K562 (cell line): ENCODE data around the gene NEU1. TPM values are rescaled to one million over a fixed set of nuclear protein-coding genes. Genes with fewer than 3 reads are reported as not detected.
A peak's percentile ranks its signal among the peaks of the same experiment; 100 is the strongest.

Experiments
- BCL6 ChIP-seq: fragments of 250-450 bp; sonication (Bioruptor Pico); IDR thresholded peaks from 2 replicates; pipeline ENCODE4 v1.4.0; 2020
- BMI1 ChIP-seq: fragments of 150-350 bp; IDR thresholded peaks from 2 replicates; pipeline ENCODE4 v1.6.1; 2014; ENCODE audit warnings: low read length
- C11orf30 ChIP-seq: fragments of 450-650 bp; IDR thresholded peaks from 2 replicates; pipeline ENCODE4 v1.6.1; 2016; ENCODE audit warnings: low read depth, mild to moderate bottlenecking
- CBX3 ChIP-seq, 2 experiments: IDR thresholded peaks; 1 replicate in 1 of 2; 2 replicates in 1 of 2; pipeline ENCODE4 v1.6.1; 2012; ENCODE audit warnings: inconsistent platforms in 2 of 2, low read length in 2 of 2, borderline replicate concordance in 1 of 2, control low read depth in 1 of 2
- ETS2 ChIP-seq: IDR thresholded peaks from 2 replicates; pipeline ENCODE4 v1.6.1; 2016; ENCODE audit warnings: borderline replicate concordance, missing genetic modification characterization, mild to moderate bottlenecking, moderate library complexity, missing compliant biosample characterization; ENCODE audit not compliant: poor library complexity, severe bottlenecking
- ETV6 ChIP-seq, 3 experiments: fragments of 150-350 bp in 1 of 3; sonication (generic) in 1 of 3; formaldehyde crosslinking in 1 of 3; IDR thresholded peaks; 2 replicates each; pipeline versions ENCODE4 v1.6.1 to v1.8.0; 2014 to 2022; ENCODE audit warnings: borderline replicate concordance in 2 of 3, low read depth in 2 of 3, antibody characterized with exemption in 1 of 3, low read length in 1 of 3, mild to moderate bottlenecking in 1 of 3, missing genetic modification reagents in 1 of 3
- FOS ChIP-seq: IDR thresholded peaks from 3 replicates; pipeline ENCODE4 v1.6.1; 2011; ENCODE audit not compliant: insufficient read length; ENCODE audit errors: extremely low read depth
- GATAD2B ChIP-seq: fragments of 450-650 bp; IDR thresholded peaks from 2 replicates; pipeline ENCODE4 v1.6.1; 2017; ENCODE audit warnings: mild to moderate bottlenecking, borderline replicate concordance
- KLF16 ChIP-seq: IDR thresholded peaks from 2 replicates; pipeline ENCODE4 v1.6.1; 2016; ENCODE audit warnings: antibody characterized with exemption
- LEF1 ChIP-seq: fragments of 450-650 bp; IDR thresholded peaks from 2 replicates; pipeline ENCODE4 v1.6.1; 2016; ENCODE audit warnings: mild to moderate bottlenecking
- MBD2 ChIP-seq: sonication (generic); IDR thresholded peaks from 2 replicates; pipeline ENCODE4 v1.6.1; 2016; ENCODE audit warnings: low read depth, borderline replicate concordance
- NCOA1 ChIP-seq: fragments of 450-650 bp; IDR thresholded peaks from 2 replicates; pipeline ENCODE4 v1.6.1; 2016; ENCODE audit warnings: low read depth
- NR2C2 ChIP-seq, 2 experiments: fragments of 200-800 bp in 1 of 2; sonication (Bioruptor generic) in 1 of 2; sonication (generic) in 1 of 2; formaldehyde crosslinking in 1 of 2; IDR thresholded peaks; 2 replicates each; pipeline versions ENCODE4 v1.6.1 to v1.8.0; 2016 to 2022; ENCODE audit warnings: mild to moderate bottlenecking in 1 of 2, missing compliant biosample characterization in 1 of 2, missing genetic modification characterization in 1 of 2, missing genetic modification reagents in 1 of 2
- PHF8 ChIP-seq: fragments of 200-600 bp; sonication (generic); IDR thresholded peaks from 2 replicates; pipeline ENCODE4 v1.6.1; 2012; ENCODE audit warnings: mixed run types, mild to moderate bottlenecking, inconsistent platforms, low read length, moderate library complexity, borderline replicate concordance
- PML ChIP-seq: IDR thresholded peaks from 2 replicates; pipeline ENCODE4 v1.6.1; 2012; ENCODE audit warnings: low read length, inconsistent platforms
- POLR3A ChIP-seq: IDR thresholded peaks from 2 replicates; pipeline ENCODE4 v1.6.1; 2011; ENCODE audit warnings: borderline replicate concordance, mild to moderate bottlenecking, moderate library complexity; ENCODE audit not compliant: insufficient read length, insufficient read depth; ENCODE audit errors: extremely low read depth
- PRMT5 ChIP-seq: sonication (generic); formaldehyde crosslinking; IDR thresholded peaks from 2 replicates; pipeline ENCODE4 v1.5.0; 2020; ENCODE audit warnings: missing genetic modification reagents
- SIN3B ChIP-seq: fragments of 450-650 bp; IDR thresholded peaks from 2 replicates; pipeline ENCODE4 v1.6.1; 2017; ENCODE audit warnings: low read depth, mild to moderate bottlenecking, moderate library complexity
- SIRT6 ChIP-seq: IDR thresholded peaks from one replicate; pipeline ENCODE4 v1.6.1; 2012; ENCODE audit warnings: low read depth, mild to moderate bottlenecking, control low read depth, inconsistent platforms, low read length, moderate library complexity
- SMARCE1 ChIP-seq: fragments of 450-650 bp; IDR thresholded peaks from 2 replicates; pipeline ENCODE4 v1.7.1; 2016; ENCODE audit warnings: mild to moderate bottlenecking
- SUPT5H ChIP-seq: fragments of 450-650 bp; IDR thresholded peaks from 2 replicates; pipeline ENCODE4 v1.6.1; 2016
- XRCC3 ChIP-seq: fragments of 450-650 bp; IDR thresholded peaks from 2 replicates; pipeline ENCODE4 v1.6.1; 2017; ENCODE audit warnings: mild to moderate bottlenecking, moderate library complexity
- ZBED1 ChIP-seq: IDR thresholded peaks from 2 replicates; pipeline ENCODE4 v1.6.1; 2014
- ZNF121 ChIP-seq: sonication (generic); formaldehyde crosslinking; conservative IDR thresholded peaks from 2 replicates; pipeline ENCODE4 v1.8.0; 2022; ENCODE audit warnings: missing genetic modification reagents
- ZNF197 ChIP-seq: fragments of 200-800 bp; sonication (Bioruptor generic); IDR thresholded peaks from 2 replicates; pipeline ENCODE4 v1.6.1; 2016; ENCODE audit warnings: low read depth, missing genetic modification characterization, missing compliant biosample characterization
- ZNF766 ChIP-seq: fragments of 200-800 bp; sonication (Bioruptor generic); conservative IDR thresholded peaks from 2 replicates; pipeline ENCODE4 v1.6.1; 2016; ENCODE audit warnings: missing genetic modification characterization, missing compliant biosample characterization
- polyA plus RNA-seq, 8 experiments: library from polyadenylated mRNA; depleted of rRNA in 4 of 8; stranded (reverse) in 5 of 8; unstranded in 3 of 8; fragments of >200 nt; fragmentation: Nextera tagmentation in 2 of 8; fragmentation: Illumina TruSeq in 1 of 8; extraction: Ambion mirVana in 2 of 8; extraction: Trizol in 1 of 8; gene quantifications; 2 replicates each; pipeline versions ENCODE4 v1.2.1 to v1.2.3, GENCODE V29; 2011 to 2014; ENCODE audit warnings: inconsistent platforms in 1 of 8, missing spikeins in 1 of 8
- total RNA-seq, 7 experiments: library from RNA; depleted of rRNA in 6 of 7; stranded (reverse); fragments of >200 nt in 6 of 7; fragmentation: Illumina TruSeq in 2 of 7; extraction: Trizol in 2 of 7; gene quantifications; 2 replicates each; pipeline versions ENCODE4 v1.2.1 to v1.2.3, GENCODE V29; 2011 to 2021; ENCODE audit warnings: low replicate concordance in 1 of 7
- TF ChIP-seq, protein P1 (sequence below): fragments of 450-650 bp; IDR thresholded peaks from 2 replicates; pipeline ENCODE4 v1.7.1; 2018; ENCODE audit warnings: mild to moderate bottlenecking, low read depth; ENCODE audit not compliant: partially characterized antibody
- TF ChIP-seq, protein P2 (sequence below): sonication (generic); formaldehyde crosslinking; IDR thresholded peaks from 2 replicates; pipeline ENCODE4 v1.8.1; 2023; ENCODE audit warnings: mild to moderate bottlenecking, missing genetic modification reagents

Gene NEU1
- total and polyA plus RNA-seq, 9 of the 15 experiments (the other 6 are each of a cell fraction or from before 2014, with no cell fraction given): 14.8 to 67.8 (median 51.0) TPM

DNA sequence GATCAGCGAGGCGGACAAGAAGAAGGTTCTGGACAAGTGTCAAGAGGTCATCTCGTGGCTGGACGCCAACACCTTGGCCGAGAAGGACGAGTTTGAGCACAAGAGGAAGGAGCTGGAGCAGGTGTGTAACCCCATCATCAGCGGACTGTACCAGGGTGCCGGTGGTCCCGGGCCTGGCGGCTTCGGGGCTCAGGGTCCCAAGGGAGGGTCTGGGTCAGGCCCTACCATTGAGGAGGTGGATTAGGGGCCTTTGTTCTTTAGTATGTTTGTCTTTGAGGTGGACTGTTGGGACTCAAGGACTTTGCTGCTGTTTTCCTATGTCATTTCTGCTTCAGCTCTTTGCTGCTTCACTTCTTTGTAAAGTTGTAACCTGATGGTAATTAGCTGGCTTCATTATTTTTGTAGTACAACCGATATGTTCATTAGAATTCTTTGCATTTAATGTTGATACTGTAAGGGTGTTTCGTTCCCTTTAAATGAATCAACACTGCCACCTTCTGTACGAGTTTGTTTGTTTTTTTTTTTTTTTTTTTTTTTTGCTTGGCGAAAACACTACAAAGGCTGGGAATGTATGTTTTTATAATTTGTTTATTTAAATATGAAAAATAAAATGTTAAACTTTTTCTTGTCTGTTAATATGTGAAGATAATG lies 32.9 kb downstream of the NEU1 start (continued):
- TF ChIP-seq ZNF766 (CRISPR knock-in tag) (no peak), KLF16 (peak; percentile 15; the same call in 1 of the 2 replicates), ZNF121 (CRISPR knock-in tag) (no peak), FOS (no peak), BMI1 (no peak), SMARCE1 (no peak), PML (peak; percentile 26; the same call in 1 of the 2 replicates), SIRT6 (no peak), POLR3A (no peak), SUPT5H (no peak), BCL6 (CRISPR knock-in tag) (no peak), ETV6 (IDR thresholded peaks at IDR 0.05; ENCODE audit: borderline replicate concordance in 1 of 2, low read depth in 2 of 2, low read length in 1 of 2) (no peak), ETV6 (CRISPR knock-in tag; IDR thresholded peaks at IDR 0.05; ENCODE audit: borderline replicate concordance) (no peak), C11orf30 (no peak), ETS2 (tag) (no peak), NR2C2 (CRISPR knock-in tag; IDR thresholded peaks at IDR 0.05) (no peak), NR2C2 (tag; IDR thresholded peaks at IDR 0.05) (no peak), GATAD2B (no peak), XRCC3 (no peak), MBD2 (no peak), CBX3 (IDR thresholded peaks at IDR 0.05; ENCODE audit: borderline replicate concordance in 1 of 2, low read length in 2 of 2) (peak in 1 of 2 experiments; percentile 25; a peak in 1 of 3 replicates), PRMT5 (CRISPR knock-in tag) (no peak), LEF1 (peak; percentile 14; the same call in 1 of the 2 replicates), ZBED1 (peak; percentile 59; the same call in 1 of the 2 replicates), SIN3B (no peak), NCOA1 (peak; percentile 57; the same call in 1 of the 2 replicates), ZNF197 (no peak), PHF8 (no peak)
- TF ChIP-seq, protein P1, sequence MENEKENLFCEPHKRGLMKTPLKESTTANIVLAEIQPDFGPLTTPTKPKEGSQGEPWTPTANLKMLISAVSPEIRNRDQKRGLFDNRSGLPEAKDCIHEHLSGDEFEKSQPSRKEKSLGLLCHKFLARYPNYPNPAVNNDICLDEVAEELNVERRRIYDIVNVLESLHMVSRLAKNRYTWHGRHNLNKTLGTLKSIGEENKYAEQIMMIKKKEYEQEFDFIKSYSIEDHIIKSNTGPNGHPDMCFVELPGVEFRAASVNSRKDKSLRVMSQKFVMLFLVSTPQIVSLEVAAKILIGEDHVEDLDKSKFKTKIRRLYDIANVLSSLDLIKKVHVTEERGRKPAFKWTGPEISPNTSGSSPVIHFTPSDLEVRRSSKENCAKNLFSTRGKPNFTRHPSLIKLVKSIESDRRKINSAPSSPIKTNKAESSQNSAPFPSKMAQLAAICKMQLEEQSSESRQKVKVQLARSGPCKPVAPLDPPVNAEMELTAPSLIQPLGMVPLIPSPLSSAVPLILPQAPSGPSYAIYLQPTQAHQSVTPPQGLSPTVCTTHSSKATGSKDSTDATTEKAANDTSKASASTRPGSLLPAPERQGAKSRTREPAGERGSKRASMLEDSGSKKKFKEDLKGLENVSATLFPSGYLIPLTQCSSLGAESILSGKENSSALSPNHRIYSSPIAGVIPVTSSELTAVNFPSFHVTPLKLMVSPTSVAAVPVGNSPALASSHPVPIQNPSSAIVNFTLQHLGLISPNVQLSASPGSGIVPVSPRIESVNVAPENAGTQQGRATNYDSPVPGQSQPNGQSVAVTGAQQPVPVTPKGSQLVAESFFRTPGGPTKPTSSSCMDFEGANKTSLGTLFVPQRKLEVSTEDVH: no peak
- TF ChIP-seq, protein P2, sequence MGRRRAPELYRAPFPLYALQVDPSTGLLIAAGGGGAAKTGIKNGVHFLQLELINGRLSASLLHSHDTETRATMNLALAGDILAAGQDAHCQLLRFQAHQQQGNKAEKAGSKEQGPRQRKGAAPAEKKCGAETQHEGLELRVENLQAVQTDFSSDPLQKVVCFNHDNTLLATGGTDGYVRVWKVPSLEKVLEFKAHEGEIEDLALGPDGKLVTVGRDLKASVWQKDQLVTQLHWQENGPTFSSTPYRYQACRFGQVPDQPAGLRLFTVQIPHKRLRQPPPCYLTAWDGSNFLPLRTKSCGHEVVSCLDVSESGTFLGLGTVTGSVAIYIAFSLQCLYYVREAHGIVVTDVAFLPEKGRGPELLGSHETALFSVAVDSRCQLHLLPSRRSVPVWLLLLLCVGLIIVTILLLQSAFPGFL (CRISPR knock-in tag): no peak
